ENCODE data around the gene HMGB1. TPM values are rescaled to one million over a fixed set of nuclear protein-coding genes. Genes with fewer than 3 reads are reported as not detected.

Gene HMGB1
- total RNA-seq, 4 donors from 2014 or later = 105 to 255 (median 186) TPM

DNA sequence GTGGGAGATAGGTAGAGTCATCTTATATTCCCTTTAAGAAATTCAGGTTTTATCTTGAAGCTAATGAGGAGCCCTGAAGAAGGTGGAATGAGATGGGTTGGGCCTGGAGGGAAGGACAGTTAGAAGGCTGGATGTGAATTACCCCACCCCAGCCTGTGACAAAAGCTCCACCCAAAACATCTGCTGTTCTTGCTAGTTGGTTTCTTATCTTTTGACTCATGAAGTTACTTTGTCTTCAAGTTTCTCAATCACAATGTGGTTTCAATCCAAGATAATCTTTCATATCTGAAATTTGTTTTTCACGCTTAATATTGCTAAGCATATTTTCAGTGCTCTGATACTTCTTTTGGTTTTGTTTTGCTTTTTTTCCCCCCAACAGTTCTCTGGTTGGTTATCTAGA lies 38.3 kb upstream of the HMGB1 start:
- no peak for TF ChIP-seq EP300 (IDR thresholded peaks at IDR 0.05)
- TF ChIP-seq, protein P1, sequence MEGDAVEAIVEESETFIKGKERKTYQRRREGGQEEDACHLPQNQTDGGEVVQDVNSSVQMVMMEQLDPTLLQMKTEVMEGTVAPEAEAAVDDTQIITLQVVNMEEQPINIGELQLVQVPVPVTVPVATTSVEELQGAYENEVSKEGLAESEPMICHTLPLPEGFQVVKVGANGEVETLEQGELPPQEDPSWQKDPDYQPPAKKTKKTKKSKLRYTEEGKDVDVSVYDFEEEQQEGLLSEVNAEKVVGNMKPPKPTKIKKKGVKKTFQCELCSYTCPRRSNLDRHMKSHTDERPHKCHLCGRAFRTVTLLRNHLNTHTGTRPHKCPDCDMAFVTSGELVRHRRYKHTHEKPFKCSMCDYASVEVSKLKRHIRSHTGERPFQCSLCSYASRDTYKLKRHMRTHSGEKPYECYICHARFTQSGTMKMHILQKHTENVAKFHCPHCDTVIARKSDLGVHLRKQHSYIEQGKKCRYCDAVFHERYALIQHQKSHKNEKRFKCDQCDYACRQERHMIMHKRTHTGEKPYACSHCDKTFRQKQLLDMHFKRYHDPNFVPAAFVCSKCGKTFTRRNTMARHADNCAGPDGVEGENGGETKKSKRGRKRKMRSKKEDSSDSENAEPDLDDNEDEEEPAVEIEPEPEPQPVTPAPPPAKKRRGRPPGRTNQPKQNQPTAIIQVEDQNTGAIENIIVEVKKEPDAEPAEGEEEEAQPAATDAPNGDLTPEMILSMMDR (IDR thresholded peaks at IDR 0.05) = no peak
- no peak for TF ChIP-seq POLR2A (IDR thresholded peaks at IDR 0.05)
- Histone ChIP-seq H3K36me3 (no peaks in the 10 kb centered on the region), H3K9me3 (no peaks in the 10 kb centered on the region), H3K4me3 (no peak overlapping the region), H3K4me1 (no peaks in the 10 kb centered on the region), H3K27me3 (no peaks in the 10 kb centered on the region), H3K27ac (no peak overlapping the region)
- 88 to 89% methylated on average over 1 of the region's 1 CpG for WGBS, 2 donors
- DNase-seq (ENCODE audit: low spot score in 2 of 2) = no peak

DNA sequence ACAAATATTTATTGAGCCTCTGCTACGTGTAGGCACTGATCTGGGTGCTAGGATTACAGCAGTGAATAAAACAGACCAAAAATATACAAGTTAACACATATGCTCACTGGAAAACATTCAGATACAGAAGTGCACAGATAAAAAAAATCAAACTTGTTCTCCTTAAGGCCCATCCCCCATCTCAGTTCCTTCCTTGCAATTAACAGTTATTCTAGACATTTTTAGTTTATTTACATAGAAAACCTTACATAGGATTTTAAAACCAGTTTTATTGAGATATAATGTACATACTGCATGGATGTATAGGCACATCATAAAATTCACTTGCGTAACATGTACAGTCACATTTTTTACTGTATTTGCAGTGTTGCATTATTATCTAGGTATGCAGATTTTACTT lies 36.5 kb upstream of the HMGB1 start:
- Histone ChIP-seq H3K4me1 (no peaks in the 10 kb centered on the region), H3K4me3 (no peak overlapping the region), H3K36me3 (no peaks in the 10 kb centered on the region), H3K27ac (no peak overlapping the region), H3K27me3 (no peaks in the 10 kb centered on the region), H3K9me3 (no peaks in the 10 kb centered on the region)
- WGBS, 2 donors = 87 to 94% methylated on average over 2 of the region's 2 CpGs
- no peak for TF ChIP-seq POLR2A (IDR thresholded peaks at IDR 0.05)
- TF ChIP-seq, protein P1 (IDR thresholded peaks at IDR 0.05) = no peak
- DNase-seq (ENCODE audit: low spot score in 2 of 2) = no peak

DNA sequence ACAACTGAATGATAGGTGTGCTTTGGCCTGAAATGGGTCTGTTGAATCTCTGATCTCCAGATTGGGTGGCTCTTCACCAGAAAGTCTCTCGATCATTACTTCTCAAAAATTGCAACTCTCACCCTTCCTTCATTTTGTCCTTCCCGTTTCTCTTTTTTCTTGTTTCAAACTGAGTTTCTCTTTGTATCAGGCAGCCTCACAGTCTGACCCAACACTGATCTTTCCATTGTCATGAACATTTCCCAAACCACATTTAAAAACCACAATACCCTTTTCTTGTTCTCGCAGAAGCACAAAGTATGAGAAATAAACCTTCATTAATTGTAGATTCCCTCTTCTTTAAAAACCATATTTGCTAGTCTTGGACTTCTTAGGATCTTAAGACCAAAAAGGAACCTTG lies 33.6 kb upstream of the HMGB1 start:
- H3K4me1 ChIP-seq = no peaks in the 10 kb centered on the region

DNA sequence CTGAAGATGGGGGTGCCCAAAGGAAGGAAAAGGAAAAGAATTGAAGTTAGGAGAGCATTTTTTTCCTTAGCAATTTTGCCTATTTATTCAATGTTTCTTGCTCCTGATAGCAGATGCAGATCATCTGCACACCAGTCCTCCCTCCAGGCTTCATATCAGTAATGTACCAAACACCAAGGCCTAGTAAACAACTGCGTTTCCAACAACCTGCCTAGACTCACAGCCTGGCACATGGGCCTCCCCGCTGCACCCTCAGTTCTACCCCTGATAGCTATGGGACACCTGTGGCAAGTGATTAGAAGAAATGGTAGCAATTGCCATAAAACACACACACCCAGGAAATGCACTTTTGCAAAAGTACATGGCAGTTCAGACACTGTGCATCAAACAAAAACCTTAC lies 30.4 kb upstream of the HMGB1 start:
- no peaks in the 10 kb centered on the region for H3K36me3 ChIP-seq
- no peaks in the 10 kb centered on the region for H3K27me3 ChIP-seq
- TF ChIP-seq, protein P1 (IDR thresholded peaks at IDR 0.05) = no peak
- TF ChIP-seq EP300 (IDR thresholded peaks at IDR 0.05) (no peak), POLR2A (IDR thresholded peaks at IDR 0.05) (no peak)
- no peaks in the 10 kb centered on the region for H3K9me3 ChIP-seq
- 85 to 97% methylated on average over 2 of the region's 2 CpGs for WGBS, 2 donors
- no peak overlapping the region for H3K27ac ChIP-seq
- no peak for DNase-seq (ENCODE audit: low spot score in 2 of 2)
- H3K4me3 ChIP-seq = no peak overlapping the region
- no peaks in the 10 kb centered on the region for H3K4me1 ChIP-seq

More for the DNA sequence above, 33.6 kb upstream of the HMGB1 start:
- no peak overlapping the region for H3K4me3 ChIP-seq
- WGBS, 2 donors = 56 to 63% methylated on average over 3 of the region's 3 CpGs
- H3K9me3 ChIP-seq = no peaks in the 10 kb centered on the region
- no peak overlapping the region for H3K27ac ChIP-seq
- TF ChIP-seq EP300 (IDR thresholded peaks at IDR 0.05) (no peak), POLR2A (IDR thresholded peaks at IDR 0.05) (no peak)
- TF ChIP-seq, protein P1 (IDR thresholded peaks at IDR 0.05) = no peak
- no peak for DNase-seq (ENCODE audit: low spot score in 2 of 2)
- H3K36me3 ChIP-seq = no peaks in the 10 kb centered on the region
- no peaks in the 10 kb centered on the region for H3K27me3 ChIP-seq

DNA sequence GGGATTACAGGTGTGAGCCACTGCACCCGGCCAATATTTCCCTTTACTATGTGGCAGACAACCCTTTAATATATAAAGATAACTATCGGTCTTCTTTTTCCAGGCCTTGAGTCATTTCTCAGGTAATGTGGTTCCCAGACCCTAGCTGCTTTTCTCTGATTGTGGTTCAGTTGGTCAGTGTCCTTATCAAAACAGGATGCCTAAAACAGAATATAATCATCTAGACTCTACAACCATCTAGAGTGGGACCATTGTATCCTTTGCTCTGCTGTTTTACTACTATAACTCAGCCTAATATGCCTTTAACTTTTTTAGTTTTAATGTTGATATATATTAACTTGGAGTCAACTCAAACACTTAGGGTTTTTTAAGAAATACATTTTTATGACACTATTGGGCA lies 30.0 kb upstream of the HMGB1 start:
- Histone ChIP-seq H3K4me1 (no peaks in the 10 kb centered on the region), H3K27me3 (no peaks in the 10 kb centered on the region), H3K9me3 (no peaks in the 10 kb centered on the region), H3K36me3 (no peaks in the 10 kb centered on the region), H3K4me3 (no peak overlapping the region), H3K27ac (no peak overlapping the region)
- no peak for DNase-seq (ENCODE audit: low spot score in 2 of 2)
- 41 to 65% methylated on average over 2 of the region's 2 CpGs for WGBS, 2 donors
- TF ChIP-seq POLR2A (IDR thresholded peaks at IDR 0.05) = no peak
